DOHH2 (cell line): Measurements from ENCODE around the gene EID1.
"Not testable (repeated sequence)": the region's sequence is repeated elsewhere in the genome, so short reads cannot be mapped to it uniquely, and the experiment has no call there.

Experiments
- CTCF ChIP-seq: fragments of 200-600 bp; sonication (generic); IDR thresholded peaks from one replicate; pipeline ENCODE4 v1.5.1; 2014; ENCODE audit warnings: antibody characterized with exemption, mild to moderate bottlenecking, low read depth, low read length; ENCODE audit not compliant: poor library complexity, severe bottlenecking
- EZH2phosphoT487 ChIP-seq: fragments of 200-600 bp; sonication (generic); IDR thresholded peaks from 2 replicates; pipeline ENCODE4 v1.6.1; 2017; ENCODE audit warnings: borderline replicate concordance, mild to moderate bottlenecking, antibody characterized with exemption, low read length, moderate library complexity, mixed read lengths

- TF ChIP-seq CTCF, EZH2phosphoT487: not testable (repeated sequence)
Measured at GRCh38 chr15:48910554-48910953, 32.6 kb downstream of the EID1 start.
